ENCODE results near the gene CCDC102B.

GRCh38 chr18:68960355-68960754 is 162.5 kb downstream of the CCDC102B start:
- no peak for TF ChIP-seq E2F4 (CRISPR knock-in tag; IDR thresholded peaks at IDR 0.05; ENCODE audit: borderline replicate concordance, low read depth)
- TF ChIP-seq ZNF138 (CRISPR knock-in tag; conservative IDR thresholded peaks at IDR 0.05), result no peak
- TF ChIP-seq ZBTB21 (CRISPR knock-in tag; IDR thresholded peaks at IDR 0.05; ENCODE audit: borderline replicate concordance), result no peak
- no peak for TF ChIP-seq CTCF (IDR thresholded peaks at IDR 0.05)
- TF ChIP-seq ATF6 (CRISPR knock-in tag; IDR thresholded peaks at IDR 0.05), result no peak

All from WTC11 (cell line).